A549 (cell line): ENCODE results near the gene SMC1A.

Experiments
- RARB ChIP-seq: fragments of 250-450 bp; sonication (Bioruptor Pico); IDR thresholded peaks from 2 replicates; pipeline ENCODE4 v1.8.0; 2021; ENCODE audit warnings: mild to moderate bottlenecking, moderate library complexity
- RFX5 ChIP-seq: fragments of 450-650 bp; IDR thresholded peaks from 2 replicates; pipeline ENCODE4 v1.7.1; 2014; ENCODE audit warnings: antibody characterized with exemption, mild to moderate bottlenecking, moderate library complexity
- TF ChIP-seq, protein P1 (sequence below): fragments of 150-350 bp; IDR thresholded peaks from 2 replicates; pipeline ENCODE4 v1.6.1; 2014; ENCODE audit warnings: low read depth, mild to moderate bottlenecking, low read length

DNA sequence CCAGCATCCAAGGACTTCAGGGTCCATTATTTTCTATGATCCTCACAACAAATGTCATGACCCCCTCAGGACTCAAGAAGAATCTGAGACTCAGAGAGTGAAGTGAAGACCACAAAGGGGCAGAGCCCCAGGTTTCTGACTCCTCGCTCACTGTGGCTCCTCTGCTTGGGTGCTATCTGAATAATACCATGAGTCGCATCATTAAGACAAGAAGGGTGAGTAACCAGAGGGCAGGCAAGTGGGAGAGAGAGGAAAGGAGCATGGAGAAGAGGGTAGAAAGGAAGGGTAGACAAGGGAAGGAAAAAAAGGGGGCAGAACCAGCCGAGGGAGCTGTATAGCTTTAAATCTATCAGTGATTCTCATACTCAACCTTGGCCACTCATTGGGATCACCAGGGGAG is 27.2 kb upstream of the SMC1A start:
- TF ChIP-seq, protein P1, sequence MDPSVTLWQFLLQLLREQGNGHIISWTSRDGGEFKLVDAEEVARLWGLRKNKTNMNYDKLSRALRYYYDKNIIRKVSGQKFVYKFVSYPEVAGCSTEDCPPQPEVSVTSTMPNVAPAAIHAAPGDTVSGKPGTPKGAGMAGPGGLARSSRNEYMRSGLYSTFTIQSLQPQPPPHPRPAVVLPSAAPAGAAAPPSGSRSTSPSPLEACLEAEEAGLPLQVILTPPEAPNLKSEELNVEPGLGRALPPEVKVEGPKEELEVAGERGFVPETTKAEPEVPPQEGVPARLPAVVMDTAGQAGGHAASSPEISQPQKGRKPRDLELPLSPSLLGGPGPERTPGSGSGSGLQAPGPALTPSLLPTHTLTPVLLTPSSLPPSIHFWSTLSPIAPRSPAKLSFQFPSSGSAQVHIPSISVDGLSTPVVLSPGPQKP, result no peak
- TF ChIP-seq RFX5, result no peak
- TF ChIP-seq RARB (CRISPR knock-in tag), result no peak
